D721Med (cell line): ENCODE data around the gene IL19.

Experiments used
- DNase-seq: peaks from one replicate; pipeline ENCODE4 v3.0.0; 2011; ENCODE audit warnings: low spot score; ENCODE audit not compliant: insufficient read length
- FAIRE-seq: peaks from 2 replicates; lab custom pipeline; 2011; peaks lifted over from hg19 to GRCh38; lab: Jason Lieb, UNC
- CTCF ChIP-seq: IDR thresholded peaks from 2 replicates; pipeline ENCODE4 v1.5.1; 2012; ENCODE audit warnings: mild to moderate bottlenecking, control low read depth; ENCODE audit not compliant: insufficient read depth; ENCODE audit errors: missing control alignments

The IL19 gene

GRCh38 chr1:206787891-206788290, 17.3 kb downstream of the IL19 start:
- TF ChIP-seq CTCF = no peak
- FAIRE-seq (no peak), DNase-seq (no peak)

GRCh38 chr1:206788487-206789050, 18.0 kb downstream of the IL19 start:
- no peak for TF ChIP-seq CTCF
- FAIRE-seq = no peak
- DNase-seq = no peak

- DNase-seq (no peak), FAIRE-seq (no peak)
- no peak for TF ChIP-seq CTCF
These were observed 20.1 kb downstream of the IL19 start for GRCh38 chr1:206790502-206791250.

- FAIRE-seq = no peak
- no peak for DNase-seq
- TF ChIP-seq CTCF = no peak
These were observed 22.5 kb downstream of the IL19 start for GRCh38 chr1:206792939-206793607.

- TF ChIP-seq CTCF = no peak
- DNase-seq (no peak), FAIRE-seq (no peak)
These were observed 23.0 kb downstream of the IL19 start for GRCh38 chr1:206793620-206794019.

GRCh38 chr1:206794294-206794908, 23.8 kb downstream of the IL19 start:
- no peak for TF ChIP-seq CTCF
- DNase-seq (no peak), FAIRE-seq (no peak)
